Endothelial cell (in vitro differentiated cells): ENCODE results near the gene ANKHD1. TPM values are rescaled to one million over a fixed set of nuclear protein-coding genes. Genes with fewer than 3 reads are reported as not detected.
"Not testable (repeated sequence)": the region's sequence is repeated elsewhere in the genome, so short reads cannot be mapped to it uniquely, and the experiment has no call there.

Experiments
- DNase-seq: peaks from one replicate; pipeline ENCODE4 v3.0.0; 2021; ENCODE audit warnings: low spot score
- H3K27ac Mint-ChIP-seq: one replicate; pipeline ENCODE4 v1.8.0; 2021; ENCODE audit warnings: mixed read lengths, inconsistent platforms; ENCODE audit not compliant: unreplicated experiment
- H3K27me3 Mint-ChIP-seq: one replicate; pipeline ENCODE4 v1.8.0; 2021; ENCODE audit warnings: mild to moderate bottlenecking, moderate library complexity, mixed read lengths, inconsistent platforms; ENCODE audit not compliant: unreplicated experiment
- H3K36me3 Mint-ChIP-seq: one replicate; pipeline ENCODE4 v1.8.0; 2021; ENCODE audit warnings: mild to moderate bottlenecking, low read depth, mixed read lengths, inconsistent platforms; ENCODE audit not compliant: unreplicated experiment
- H3K4me1 Mint-ChIP-seq: one replicate; pipeline ENCODE4 v1.8.0; 2021; ENCODE audit warnings: mild to moderate bottlenecking, mixed read lengths, inconsistent platforms; ENCODE audit not compliant: unreplicated experiment
- H3K4me3 Mint-ChIP-seq: one replicate; pipeline ENCODE4 v1.8.0; 2021; ENCODE audit warnings: mild to moderate bottlenecking, mixed read lengths, inconsistent platforms; ENCODE audit not compliant: unreplicated experiment
- H3K9me3 Mint-ChIP-seq: one replicate; pipeline ENCODE4 v1.8.0; 2021; ENCODE audit warnings: mixed read lengths, inconsistent platforms; ENCODE audit not compliant: unreplicated experiment
- CTCF ChIP-seq: fragments of 200-600 bp; sonication (generic); IDR thresholded peaks from one replicate; pipeline ENCODE4 v1.5.0; 2021; ENCODE audit warnings: antibody characterized with exemption; ENCODE audit not compliant: unreplicated experiment
- total RNA-seq: library from RNA; stranded (reverse); fragmentation: NEBNext Ultra II Directional; extraction: Animal tissue kit (Norgen Biotek cat#: 25700); gene quantifications from one replicate; pipeline ENCODE4 v1.2.1, GENCODE V29; 2021; ENCODE audit not compliant: unreplicated experiment

Gene ANKHD1
- total RNA-seq, 1 donor from 2014 or later, result 138 TPM

- H3K36me3 Mint-ChIP-seq, result peaks cover 17% of the 10 kb centered on the region
- no peaks in the 10 kb centered on the region for H3K9me3 Mint-ChIP-seq
- TF ChIP-seq CTCF, result peak; percentile 18
- H3K27ac Mint-ChIP-seq, result no peak overlapping the region
- peak; percentile 36 for DNase-seq
- peaks cover 6% of the 10 kb centered on the region for H3K4me1 Mint-ChIP-seq
- H3K27me3 Mint-ChIP-seq, result peaks cover 7% of the 10 kb centered on the region
- H3K4me3 Mint-ChIP-seq, result no peak overlapping the region
These were observed 173.7 kb downstream of the ANKHD1 start for GRCh38 chr5:140575309-140575708.

- H3K9me3 Mint-ChIP-seq, result no peaks in the 10 kb centered on the region
- peaks cover 8% of the 10 kb centered on the region for H3K36me3 Mint-ChIP-seq
- peaks cover 6% of the 10 kb centered on the region for H3K4me1 Mint-ChIP-seq
- peak overlapping the region; percentile 68 for H3K27ac Mint-ChIP-seq
- TF ChIP-seq CTCF, result no peak
- no peak for DNase-seq
- no peak overlapping the region for H3K4me3 Mint-ChIP-seq
- peaks cover 7% of the 10 kb centered on the region for H3K27me3 Mint-ChIP-seq
These were observed 175.2 kb downstream of the ANKHD1 start for GRCh38 chr5:140576776-140577201.

GRCh38 chr5:140579188-140579747, 177.6 kb downstream of the ANKHD1 start:
- not testable (repeated sequence) for H3K27me3 Mint-ChIP-seq, H3K36me3 Mint-ChIP-seq, DNase-seq, H3K9me3 Mint-ChIP-seq, H3K4me3 Mint-ChIP-seq, H3K27ac Mint-ChIP-seq, H3K4me1 Mint-ChIP-seq
- peak; percentile 69 for TF ChIP-seq CTCF

GRCh38 chr5:140587495-140587894, 185.9 kb downstream of the ANKHD1 start:
- H3K4me3 Mint-ChIP-seq, result no peak overlapping the region
- no peak overlapping the region for H3K27ac Mint-ChIP-seq
- no peaks in the 10 kb centered on the region for H3K27me3 Mint-ChIP-seq
- TF ChIP-seq CTCF, result no peak
- H3K9me3 Mint-ChIP-seq, result no peaks in the 10 kb centered on the region
- no peak for DNase-seq
- no peaks in the 10 kb centered on the region for H3K4me1 Mint-ChIP-seq
- no peaks in the 10 kb centered on the region for H3K36me3 Mint-ChIP-seq

GRCh38 chr5:140588311-140589070, 186.9 kb downstream of the ANKHD1 start:
- H3K27me3 Mint-ChIP-seq, result no peaks in the 10 kb centered on the region

More at GRCh38 chr5:140588311-140589070, 186.9 kb downstream of the ANKHD1 start:
- no peak overlapping the region for H3K4me3 Mint-ChIP-seq
- H3K27ac Mint-ChIP-seq, result no peak overlapping the region
- no peaks in the 10 kb centered on the region for H3K4me1 Mint-ChIP-seq
- no peak for TF ChIP-seq CTCF
- no peak for DNase-seq
- H3K36me3 Mint-ChIP-seq, result no peaks in the 10 kb centered on the region
- no peaks in the 10 kb centered on the region for H3K9me3 Mint-ChIP-seq
